ENCODE measurements around the gene PTPRA. TPM values are rescaled to one million over a fixed set of nuclear protein-coding genes. Genes with fewer than 3 reads are reported as not detected.
A peak's percentile ranks its signal among the peaks of the same experiment; 100 is the strongest.

Gene PTPRA
- total and polyA plus RNA-seq, 2 of the 13 experiments (the other 11 are each of a cell fraction or from before 2014, with no cell fraction given), result 47.2 to 127 TPM

DNA sequence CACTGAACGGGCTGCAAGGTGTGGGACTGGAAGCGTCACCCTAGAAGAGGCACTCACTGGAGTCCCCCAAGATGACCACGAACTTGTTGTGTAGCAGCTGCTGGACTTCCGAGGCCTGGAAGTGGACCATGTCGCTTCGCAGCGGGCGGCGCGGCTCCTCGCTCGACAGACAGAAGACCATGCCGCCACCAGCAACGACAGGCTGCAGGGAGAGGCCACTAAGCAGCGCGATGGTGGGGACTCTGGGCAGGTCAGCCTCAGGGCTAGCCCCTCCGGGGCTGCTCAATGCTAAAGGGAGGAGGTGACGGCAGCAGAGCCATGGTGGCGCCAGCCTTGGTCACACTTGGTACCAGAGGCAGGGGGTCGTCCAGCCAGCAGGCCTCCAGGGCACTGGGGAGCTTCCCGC is 33.5 kb upstream of the PTPRA start (continued):
- TF ChIP-seq, protein P1, sequence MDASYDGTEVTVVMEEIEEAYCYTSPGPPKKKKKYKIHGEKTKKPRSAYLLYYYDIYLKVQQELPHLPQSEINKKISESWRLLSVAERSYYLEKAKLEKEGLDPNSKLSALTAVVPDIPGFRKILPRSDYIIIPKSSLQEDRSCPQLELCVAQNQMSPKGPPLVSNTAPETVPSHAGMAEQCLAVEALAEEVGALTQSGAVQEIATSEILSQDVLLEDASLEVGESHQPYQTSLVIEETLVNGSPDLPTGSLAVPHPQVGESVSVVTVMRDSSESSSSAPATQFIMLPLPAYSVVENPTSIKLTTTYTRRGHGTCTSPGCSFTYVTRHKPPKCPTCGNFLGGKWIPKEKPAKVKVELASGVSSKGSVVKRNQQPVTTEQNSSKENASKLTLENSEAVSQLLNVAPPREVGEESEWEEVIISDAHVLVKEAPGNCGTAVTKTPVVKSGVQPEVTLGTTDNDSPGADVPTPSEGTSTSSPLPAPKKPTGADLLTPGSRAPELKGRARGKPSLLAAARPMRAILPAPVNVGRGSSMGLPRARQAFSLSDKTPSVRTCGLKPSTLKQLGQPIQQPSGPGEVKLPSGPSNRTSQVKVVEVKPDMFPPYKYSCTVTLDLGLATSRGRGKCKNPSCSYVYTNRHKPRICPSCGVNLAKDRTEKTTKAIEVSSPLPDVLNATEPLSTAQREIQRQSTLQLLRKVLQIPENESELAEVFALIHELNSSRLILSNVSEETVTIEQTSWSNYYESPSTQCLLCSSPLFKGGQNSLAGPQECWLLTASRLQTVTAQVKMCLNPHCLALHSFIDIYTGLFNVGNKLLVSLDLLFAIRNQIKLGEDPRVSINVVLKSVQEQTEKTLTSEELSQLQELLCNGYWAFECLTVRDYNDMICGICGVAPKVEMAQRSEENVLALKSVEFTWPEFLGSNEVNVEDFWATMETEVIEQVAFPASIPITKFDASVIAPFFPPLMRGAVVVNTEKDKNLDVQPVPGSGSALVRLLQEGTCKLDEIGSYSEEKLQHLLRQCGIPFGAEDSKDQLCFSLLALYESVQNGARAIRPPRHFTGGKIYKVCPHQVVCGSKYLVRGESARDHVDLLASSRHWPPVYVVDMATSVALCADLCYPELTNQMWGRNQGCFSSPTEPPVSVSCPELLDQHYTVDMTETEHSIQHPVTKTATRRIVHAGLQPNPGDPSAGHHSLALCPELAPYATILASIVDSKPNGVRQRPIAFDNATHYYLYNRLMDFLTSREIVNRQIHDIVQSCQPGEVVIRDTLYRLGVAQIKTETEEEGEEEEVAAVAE (CRISPR knock-in tag; IDR thresholded peaks at IDR 0.05; ENCODE audit: borderline replicate concordance), result no peak
- TF ChIP-seq SALL1 (CRISPR knock-in tag; IDR thresholded peaks at IDR 0.05), result no peak
- TF ChIP-seq HNRNPLL (IDR thresholded peaks at IDR 0.05; ENCODE audit: low read depth, low read length, poor library complexity, severe bottlenecking), result no peak
- TF ChIP-seq SNRNP70 (IDR thresholded peaks at IDR 0.05; ENCODE audit: low read depth, low read length), result no peak
- no peak for TF ChIP-seq SNAI1 (CRISPR knock-in tag; IDR thresholded peaks at IDR 0.05; ENCODE audit: borderline replicate concordance)
- peak; percentile 55; the same call in 1 of the 2 replicates for TF ChIP-seq ZBTB33 (CRISPR knock-in tag; IDR thresholded peaks at IDR 0.05)
- no peak for TF ChIP-seq CAMTA2 (CRISPR knock-in tag; IDR thresholded peaks at IDR 0.05; ENCODE audit: borderline replicate concordance)
- TF ChIP-seq RELA (CRISPR knock-in tag; IDR thresholded peaks at IDR 0.05), result 0 out of 2 replicates have a peak, but pooled peaks have one; percentile 11
- no peak for TF ChIP-seq HNRNPL (IDR thresholded peaks at IDR 0.05; ENCODE audit: low read depth, low read length)
- no peak for TF ChIP-seq ZNF44 (CRISPR knock-in tag; IDR thresholded peaks at IDR 0.05)
- no peak for TF ChIP-seq SMYD3 (CRISPR knock-in tag; IDR thresholded peaks at IDR 0.05)
- TF ChIP-seq TAF1 (CRISPR knock-in tag; IDR thresholded peaks at IDR 0.05), result no peak
